ENCODE results near the gene WNT3A. TPM values are rescaled to one million over a fixed set of nuclear protein-coding genes. Genes with fewer than 3 reads are reported as not detected.

The WNT3A gene
- total RNA-seq, 1 experiment from 2014 or later = not detected

GRCh38 chr1:228031276-228031995 is 24.6 kb downstream of the WNT3A start:
- no peak for DNase-seq (ENCODE audit: low read depth)

- peak; percentile 19 for DNase-seq (ENCODE audit: low read depth)
Measured at GRCh38 chr1:228032041-228032440, 25.2 kb downstream of the WNT3A start.

GRCh38 chr1:228033376-228033775 is 26.6 kb downstream of the WNT3A start:
- DNase-seq (ENCODE audit: low read depth) = no peak

- no peak for DNase-seq (ENCODE audit: low read depth)
Measured at GRCh38 chr1:228034954-228035837, 28.4 kb downstream of the WNT3A start.

GRCh38 chr1:228035844-228036243 is 29.0 kb downstream of the WNT3A start:
- no peak for DNase-seq (ENCODE audit: low read depth)

- DNase-seq (ENCODE audit: low read depth) = no peak
Measured at GRCh38 chr1:228036701-228037231, 30.0 kb downstream of the WNT3A start.

GRCh38 chr1:228037401-228038386 is 30.9 kb downstream of the WNT3A start:
- DNase-seq (ENCODE audit: low read depth) = no peak

- DNase-seq (ENCODE audit: low read depth) = no peak
Measured at GRCh38 chr1:228038387-228039005, 31.7 kb downstream of the WNT3A start.

- no peak for DNase-seq (ENCODE audit: low read depth)
Measured at GRCh38 chr1:228039006-228039903, 32.5 kb downstream of the WNT3A start.

- DNase-seq (ENCODE audit: low read depth) = no peak
Measured at GRCh38 chr1:228039986-228040385, 33.2 kb downstream of the WNT3A start.

- DNase-seq (ENCODE audit: low read depth) = no peak
Measured at GRCh38 chr1:228041316-228041715, 34.5 kb downstream of the WNT3A start.

- no peak for DNase-seq (ENCODE audit: low read depth)
Measured at GRCh38 chr1:228042508-228042907, 35.7 kb downstream of the WNT3A start.

- DNase-seq (ENCODE audit: low read depth) = peak; percentile 91
Measured at GRCh38 chr1:228043281-228043848, 36.6 kb downstream of the WNT3A start.

- DNase-seq (ENCODE audit: low read depth) = no peak
Measured at GRCh38 chr1:228044961-228045360, 38.2 kb downstream of the WNT3A start.

- DNase-seq (ENCODE audit: low read depth) = no peak
Measured at GRCh38 chr1:228045405-228045804, 38.6 kb downstream of the WNT3A start.

GRCh38 chr1:228045871-228046270 is 39.1 kb downstream of the WNT3A start:
- no peak for DNase-seq (ENCODE audit: low read depth)

- DNase-seq (ENCODE audit: low read depth) = no peak
Measured at GRCh38 chr1:228046421-228047182, 39.8 kb downstream of the WNT3A start.

- DNase-seq (ENCODE audit: low read depth) = no peak
Measured at GRCh38 chr1:228047183-228047466, 40.3 kb downstream of the WNT3A start.

- DNase-seq (ENCODE audit: low read depth) = no peak
Measured at GRCh38 chr1:228048120-228048519, 41.3 kb downstream of the WNT3A start.
